OCI-LY7 (cell line): ENCODE measurements around the gene CASP8. TPM values are rescaled to one million over a fixed set of nuclear protein-coding genes. Genes with fewer than 3 reads are reported as not detected.

Source experiments
- BruUV-seq: library from RNA; stranded (reverse); fragments of 400-500 nt; replicated peaks from 2 replicates; lab custom pipeline; 2021; lab: Mats Ljungman, UMichigan
- CTCF ChIA-PET: fragments of 300-600 bp; sonication (Branson Sonifier 250); formaldehyde crosslinking; loops from one replicate; lab custom pipeline; 2022; ENCODE audit warnings: antibody characterized with exemption; ENCODE audit not compliant: unreplicated experiment; lab: Charles Lee
- POLR2A ChIA-PET: fragments of 300-600 bp; sonication (Branson Sonifier 250); formaldehyde crosslinking; loops from one replicate; lab custom pipeline; 2022; ENCODE audit warnings: antibody characterized with exemption; lab: Charles Lee
- DNase-seq: peaks from one replicate; pipeline ENCODE4 v3.0.0-alpha.2; 2015; ENCODE audit warnings: low spot score
- H2AFZ ChIP-seq: fragments of 200-600 bp; sonication (generic), shearing (Covaris generic); 2 replicates; pipeline ENCODE4 v1.6.1; 2014; ENCODE audit warnings: mild to moderate bottlenecking, antibody characterized with exemption, low read length, moderate library complexity
- H3K27ac ChIP-seq: fragments of 200-600 bp; sonication (generic); 2 replicates; pipeline ENCODE4 v1.5.1; 2014; ENCODE audit warnings: mixed run types, low read depth, mild to moderate bottlenecking, moderate library complexity, low read length, inconsistent platforms; ENCODE audit not compliant: poor library complexity, severe bottlenecking
- H3K36me3 ChIP-seq: fragments of 200-600 bp; sonication (generic); 2 replicates; pipeline ENCODE4 v1.6.1; 2014; ENCODE audit warnings: mild to moderate bottlenecking, antibody characterized with exemption, low read length, moderate library complexity, mixed read lengths; ENCODE audit not compliant: insufficient read depth
- H3K4me1 ChIP-seq: fragments of 200-600 bp; sonication (generic); 2 replicates; pipeline ENCODE4 v1.5.1; 2014; ENCODE audit warnings: mild to moderate bottlenecking, low read length; ENCODE audit not compliant: insufficient read depth, poor library complexity, severe bottlenecking
- H3K4me2 ChIP-seq: fragments of 200-600 bp; sonication (generic); 2 replicates; pipeline ENCODE4 v1.6.1; 2014; ENCODE audit warnings: mild to moderate bottlenecking, low read length
- H3K4me3 ChIP-seq: fragments of 200-600 bp; sonication (generic); 2 replicates; pipeline ENCODE4 v1.5.1; 2014; ENCODE audit warnings: mild to moderate bottlenecking, low read depth, low read length; ENCODE audit not compliant: poor library complexity, severe bottlenecking
- H3K79me2 ChIP-seq: fragments of 200-600 bp; sonication (generic); 2 replicates; pipeline ENCODE4 v1.6.1; 2016; ENCODE audit warnings: low read depth, mild to moderate bottlenecking, low read length, moderate library complexity, mixed read lengths; ENCODE audit not compliant: insufficient read depth
- H3K9me2 ChIP-seq: fragments of 200-600 bp; sonication (generic); 2 replicates; pipeline ENCODE4 v1.6.1; 2016; ENCODE audit warnings: mild to moderate bottlenecking, low read length, mixed read lengths; ENCODE audit not compliant: insufficient read depth
- H3K9me3 ChIP-seq: fragments of 200-600 bp; sonication (generic); 2 replicates; pipeline ENCODE4 v1.6.1; 2014; ENCODE audit warnings: mild to moderate bottlenecking, mixed run types, low read length, mixed read lengths
- H4K20me1 ChIP-seq: fragments of 200-600 bp; sonication (generic); 2 replicates; pipeline ENCODE4 v1.6.1; 2014; ENCODE audit warnings: mild to moderate bottlenecking, antibody characterized with exemption, low read length, moderate library complexity, mixed read lengths; ENCODE audit not compliant: insufficient read depth
- EZH2phosphoT487 ChIP-seq: fragments of 200-600 bp; sonication (generic); IDR thresholded peaks from 2 replicates; pipeline ENCODE4 v1.6.1; 2018; ENCODE audit warnings: low read depth, borderline replicate concordance, mild to moderate bottlenecking, mixed run types, antibody characterized with exemption, low read length, moderate library complexity, mixed read lengths
- intact Hi-C: fragments of 100-400 bp; cut with micrococcal nuclease; formaldehyde crosslinking; loops from one replicate; pipeline ENCODE4 v1.10.0; 2022; ENCODE audit not compliant: unreplicated experiment
- small RNA-seq: library from RNA; depleted of rRNA; stranded (forward); fragments of <200 nt; gene quantifications from one replicate; pipeline ENCODE3, GENCODE V24; 2014
- total RNA-seq, 2 experiments: library from RNA; depleted of rRNA in 1 of 2; stranded (reverse); fragments of >200 nt in 1 of 2; shearing (Covaris generic) in 1 of 2; gene quantifications; 2 replicates each; pipeline ENCODE4 v1.2.3, GENCODE V29; 2014 to 2022
- TF ChIP-seq, protein P1 (sequence below): fragments of 200-600 bp; sonication (generic); conservative IDR thresholded peaks from 2 replicates; pipeline ENCODE4 v1.5.1; 2014; ENCODE audit warnings: mild to moderate bottlenecking, antibody characterized with exemption, low read length, moderate library complexity, mixed read lengths

The CASP8 gene
- total RNA-seq, 2 experiments from 2014 or later: 32.4 to 34.7 TPM

DNA sequence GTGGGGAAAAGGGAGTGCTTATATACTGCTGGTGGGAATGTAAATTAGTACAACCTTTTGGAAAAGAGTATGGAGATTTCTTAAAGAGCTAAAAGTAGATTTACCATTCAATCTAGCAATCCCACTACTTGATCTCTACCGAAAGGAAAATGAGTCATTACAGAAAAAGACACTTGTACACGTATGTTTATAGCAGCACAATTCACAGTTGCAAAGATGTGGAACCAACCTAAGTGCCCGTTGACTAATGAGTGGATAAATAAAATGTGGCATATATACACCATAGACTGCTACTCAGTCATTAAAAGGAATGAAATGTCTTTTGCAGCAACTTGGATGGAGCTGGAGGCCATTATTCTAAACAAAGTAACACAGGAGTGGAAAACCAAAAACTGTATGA lies 67.3 kb downstream of the CASP8 start:
- H3K4me2 ChIP-seq: no peak overlapping the region
- H3K4me1 ChIP-seq: no peaks in the 10 kb centered on the region
- BruUV-seq: no TSS peak
- CTCF ChIA-PET: no interaction called here
- H3K79me2 ChIP-seq: no peaks in the 10 kb centered on the region
- peaks cover 6% of the 10 kb centered on the region; the same call in 1 of the 2 replicates for H3K9me3 ChIP-seq
- no peak for DNase-seq
- H4K20me1 ChIP-seq: no peaks in the 10 kb centered on the region
- no peaks in the 10 kb centered on the region for H3K36me3 ChIP-seq
- TF ChIP-seq EZH2phosphoT487: no peak
- TF ChIP-seq, protein P1, sequence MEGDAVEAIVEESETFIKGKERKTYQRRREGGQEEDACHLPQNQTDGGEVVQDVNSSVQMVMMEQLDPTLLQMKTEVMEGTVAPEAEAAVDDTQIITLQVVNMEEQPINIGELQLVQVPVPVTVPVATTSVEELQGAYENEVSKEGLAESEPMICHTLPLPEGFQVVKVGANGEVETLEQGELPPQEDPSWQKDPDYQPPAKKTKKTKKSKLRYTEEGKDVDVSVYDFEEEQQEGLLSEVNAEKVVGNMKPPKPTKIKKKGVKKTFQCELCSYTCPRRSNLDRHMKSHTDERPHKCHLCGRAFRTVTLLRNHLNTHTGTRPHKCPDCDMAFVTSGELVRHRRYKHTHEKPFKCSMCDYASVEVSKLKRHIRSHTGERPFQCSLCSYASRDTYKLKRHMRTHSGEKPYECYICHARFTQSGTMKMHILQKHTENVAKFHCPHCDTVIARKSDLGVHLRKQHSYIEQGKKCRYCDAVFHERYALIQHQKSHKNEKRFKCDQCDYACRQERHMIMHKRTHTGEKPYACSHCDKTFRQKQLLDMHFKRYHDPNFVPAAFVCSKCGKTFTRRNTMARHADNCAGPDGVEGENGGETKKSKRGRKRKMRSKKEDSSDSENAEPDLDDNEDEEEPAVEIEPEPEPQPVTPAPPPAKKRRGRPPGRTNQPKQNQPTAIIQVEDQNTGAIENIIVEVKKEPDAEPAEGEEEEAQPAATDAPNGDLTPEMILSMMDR: no peak
- intact Hi-C loops: no loop called here
- H3K27ac ChIP-seq: no peak overlapping the region
- H3K4me3 ChIP-seq: no peak overlapping the region
- no peaks in the 10 kb centered on the region for H3K9me2 ChIP-seq
- POLR2A ChIA-PET: interaction anchor here (0.9 kb wide), 2 partner anchors 16 to 62 kb away, joined by 3 to 4 read pairs; no protein-coding TSS in a partner anchor
- no peak overlapping the region for H2AFZ ChIP-seq

DNA sequence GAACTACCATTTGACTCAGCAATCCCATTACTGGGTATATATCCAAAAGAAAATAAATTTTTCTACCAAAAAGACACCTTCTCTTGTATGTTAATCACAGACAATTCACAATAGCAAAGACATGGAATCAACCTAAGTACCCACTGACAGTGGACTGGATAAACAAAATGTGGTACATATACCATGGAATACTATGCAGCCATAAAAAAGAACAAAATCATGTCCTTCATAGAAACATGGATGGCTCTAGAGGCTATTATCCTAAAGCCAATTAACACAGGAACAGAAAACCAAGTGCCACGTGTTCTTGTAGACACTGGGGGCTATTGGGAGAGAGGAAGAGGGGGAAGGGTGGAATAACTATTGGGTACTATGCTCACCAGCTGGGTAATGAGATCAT lies 69.1 kb downstream of the CASP8 start:
- POLR2A ChIA-PET: no interaction called here
- BruUV-seq: no TSS peak
- no peak overlapping the region for H3K4me2 ChIP-seq

More for the DNA sequence above, 69.1 kb downstream of the CASP8 start:
- Histone ChIP-seq H3K36me3 (no peaks in the 10 kb centered on the region), H3K9me2 (no peaks in the 10 kb centered on the region), H3K4me1 (no peaks in the 10 kb centered on the region), H3K79me2 (no peaks in the 10 kb centered on the region), H3K27ac (no peak overlapping the region), H3K9me3 (no peaks in the 10 kb centered on the region), H2AFZ (no peak overlapping the region), H3K4me3 (no peak overlapping the region), H4K20me1 (no peaks in the 10 kb centered on the region)
- TF ChIP-seq, protein P1: no peak
- TF ChIP-seq EZH2phosphoT487: no peak
- CTCF ChIA-PET: no interaction called here
- intact Hi-C loops: no loop called here
- DNase-seq: no peak

Small RNA genes lying within 50 kb of the gene (small RNA-seq; reads per million reads assigned to genes)
- gene MTND4LP13: not detected

Other genes starting within 250 kb of the CASP8 start
- gene HYCC2, start 188.9 kb upstream of the CASP8 start, total RNA-seq (2014; rRNA removed; shearing (Covaris generic)): 8.6 and 8.8 TPM in 2 replicates
- gene HYCC2, start 188.9 kb upstream of the CASP8 start, total RNA-seq (2022): 22.0 and 27.5 TPM in 2 replicates
- 90.5 and 134 TPM in 2 replicates for gene NDUFB3, start 188.5 kb upstream of the CASP8 start, total RNA-seq (2014; rRNA removed; shearing (Covaris generic))
- gene NDUFB3, start 188.5 kb upstream of the CASP8 start, total RNA-seq (2022): 107 and 115 TPM in 2 replicates
- gene CFLAR, start 144.4 kb upstream of the CASP8 start, total RNA-seq (2014; rRNA removed; shearing (Covaris generic)): 42.8 and 55.8 TPM in 2 replicates
- 82.5 and 91.9 TPM in 2 replicates for gene CFLAR, start 144.4 kb upstream of the CASP8 start, total RNA-seq (2022)
- 0.46 and 1.2 TPM in 2 replicates for gene CASP10, start 77.4 kb upstream of the CASP8 start, total RNA-seq (2014; rRNA removed; shearing (Covaris generic))
- gene CASP10, start 77.4 kb upstream of the CASP8 start, total RNA-seq (2022): 0.42 and 0.51 TPM in 2 replicates
- 0.10 TPM in 1 of 2 replicates, not detected in the other for gene FLACC1, start 96.8 kb downstream of the CASP8 start, total RNA-seq (2014; rRNA removed; shearing (Covaris generic))
- 0.85 and 1.2 TPM in 2 replicates for gene FLACC1, start 96.8 kb downstream of the CASP8 start, total RNA-seq (2022)
- gene TRAK2, start 190.9 kb downstream of the CASP8 start, total RNA-seq (2014; rRNA removed; shearing (Covaris generic)): 4.9 and 7.1 TPM in 2 replicates
- gene TRAK2, start 190.9 kb downstream of the CASP8 start, total RNA-seq (2022): 11.3 and 11.9 TPM in 2 replicates
- 8.4 and 11.9 TPM in 2 replicates for gene STRADB, start 191.2 kb downstream of the CASP8 start, total RNA-seq (2014; rRNA removed; shearing (Covaris generic))
- gene STRADB, start 191.2 kb downstream of the CASP8 start, total RNA-seq (2022): 21.4 and 23.4 TPM in 2 replicates